Large intestine (tissue), 3 donors: ENCODE results near the gene APPL1. TPM values are rescaled to one million over a fixed set of nuclear protein-coding genes. Genes with fewer than 3 reads are reported as not detected.
"Not testable (repeated sequence)": the region's sequence is repeated elsewhere in the genome, so short reads cannot be mapped to it uniquely, and the experiment has no call there.

ENCODE experiments used
- DNase-seq, 2 donors: peaks; one replicate each; pipeline versions ENCODE4 v3.0.0 to v3.0.0-alpha.2; 2013
- H3K27ac ChIP-seq: one replicate; pipeline ENCODE4 v1.5.1; 2013; ENCODE audit warnings: low read length
- H3K27me3 ChIP-seq: 2 replicates; pipeline ENCODE4 v1.6.1; 2013; ENCODE audit warnings: low read length; ENCODE audit not compliant: control insufficient read depth, insufficient read depth
- H3K36me3 ChIP-seq: 2 replicates; pipeline ENCODE4 v1.6.1; 2013; ENCODE audit warnings: low read length; ENCODE audit not compliant: control insufficient read depth, insufficient read depth
- H3K4me1 ChIP-seq: one replicate; pipeline ENCODE4 v1.6.1; 2013; ENCODE audit warnings: low read length; ENCODE audit not compliant: control insufficient read depth, insufficient read depth
- H3K4me3 ChIP-seq: one replicate; pipeline ENCODE4 v1.5.1; 2013; ENCODE audit warnings: low read length
- H3K9me3 ChIP-seq: one replicate; pipeline ENCODE4 v1.6.1; 2013; ENCODE audit warnings: mild to moderate bottlenecking, low read depth, low read length, moderate library complexity; ENCODE audit not compliant: control insufficient read depth
- WGBS: methylation state at CpG from one replicate; pipeline ENCODE4 v1.1.5; 2013; ENCODE audit warnings: low lambda C conversion rate; ENCODE audit not compliant: insufficient coverage; 5-methylcytosine and 5-hydroxymethylcytosine counted together
- polyA plus RNA-seq: library from polyadenylated mRNA; unstranded; fragments of 120-200 nt; gene quantifications from one replicate; pipeline ENCODE4 v1.2.1, GENCODE V29; 2013

APPL1 gene
- polyA plus RNA-seq, 1 donor, result 31.7 TPM

DNA sequence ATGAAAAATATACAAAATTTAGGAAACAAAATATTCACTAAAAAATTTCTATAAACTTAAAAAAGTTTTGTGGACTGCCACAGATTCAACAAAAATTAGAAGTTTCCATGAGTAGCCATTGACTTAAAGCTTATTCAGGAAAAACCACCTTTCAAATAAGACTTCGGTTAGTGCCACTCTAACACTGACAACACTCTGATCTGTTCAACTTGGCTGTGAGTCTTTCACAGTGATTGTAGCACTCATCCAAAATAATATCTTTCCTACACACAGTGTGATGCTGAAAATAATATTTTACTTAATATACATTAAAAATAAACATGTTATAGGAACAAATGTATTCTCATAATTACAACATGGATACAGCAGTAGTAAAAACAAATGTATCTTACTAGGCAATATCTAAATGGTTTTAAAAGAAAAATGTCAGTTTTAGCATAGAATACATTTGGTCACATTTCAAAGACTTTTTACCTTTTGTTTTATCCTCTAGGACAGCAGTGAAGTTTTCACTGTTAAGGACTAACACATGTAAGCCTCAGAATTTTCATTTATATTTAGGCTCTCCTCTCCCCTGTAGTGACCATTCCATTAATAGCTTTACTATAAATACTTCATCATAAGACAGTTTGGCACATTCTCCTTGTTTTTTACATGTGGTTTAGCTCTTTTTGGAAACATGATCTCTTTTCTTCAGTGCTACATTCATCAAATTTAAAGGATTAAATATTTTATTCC lies 64.8 kb downstream of the APPL1 start, which contains the start of gene ASB14:
ASB14 (minus strand) TSS at position 527 of the 738 bp plus-strand sequence. CDS start 652 bp downstream, outside the sequence.
- no CpG with 5 or more reads among the region's 1 CpG for WGBS
- no peaks in the 10 kb centered on the region for H3K36me3 ChIP-seq
- no peak within 1 kb of the TSS for H3K4me3 ChIP-seq
- H3K9me3 ChIP-seq, result no peaks in the 10 kb centered on the region
- no peak for DNase-seq
- H3K27ac ChIP-seq, result no peak within 1 kb of the TSS
- no peaks in the 10 kb centered on the region for H3K27me3 ChIP-seq
- H3K4me1 ChIP-seq, result no peaks in the 10 kb centered on the region

- WGBS, result no CpG with 5 or more reads among the region's 4 CpGs
- Histone ChIP-seq H3K9me3 (no peaks in the 10 kb centered on the region), H3K27me3 (no peaks in the 10 kb centered on the region), H3K36me3 (no peaks in the 10 kb centered on the region), H3K27ac (no peak overlapping the region), H3K4me1 (no peaks in the 10 kb centered on the region), H3K4me3 (no peak overlapping the region)
- DNase-seq, result no peak
These were observed 65.5 kb downstream of the APPL1 start for GRCh38 chr3:57292897-57293526.

- WGBS, result no CpG with 5 or more reads among the region's 1 CpG
- Histone ChIP-seq H3K9me3 (no peaks in the 10 kb centered on the region), H3K4me1 (no peaks in the 10 kb centered on the region), H3K27ac (no peak overlapping the region), H3K4me3 (no peak overlapping the region), H3K36me3 (no peaks in the 10 kb centered on the region), H3K27me3 (no peaks in the 10 kb centered on the region)
- DNase-seq, result no peak
These were observed 70.5 kb downstream of the APPL1 start for GRCh38 chr3:57298041-57298440.

GRCh38 chr3:57303520-57303919 lies 76.0 kb downstream of the APPL1 start:
- WGBS, result no CpG with 5 or more reads among the region's 7 CpGs
- H3K4me1 ChIP-seq, H3K4me3 ChIP-seq, H3K9me3 ChIP-seq, H3K36me3 ChIP-seq, H3K27ac ChIP-seq, DNase-seq, H3K27me3 ChIP-seq: not testable (repeated sequence)

DNA sequence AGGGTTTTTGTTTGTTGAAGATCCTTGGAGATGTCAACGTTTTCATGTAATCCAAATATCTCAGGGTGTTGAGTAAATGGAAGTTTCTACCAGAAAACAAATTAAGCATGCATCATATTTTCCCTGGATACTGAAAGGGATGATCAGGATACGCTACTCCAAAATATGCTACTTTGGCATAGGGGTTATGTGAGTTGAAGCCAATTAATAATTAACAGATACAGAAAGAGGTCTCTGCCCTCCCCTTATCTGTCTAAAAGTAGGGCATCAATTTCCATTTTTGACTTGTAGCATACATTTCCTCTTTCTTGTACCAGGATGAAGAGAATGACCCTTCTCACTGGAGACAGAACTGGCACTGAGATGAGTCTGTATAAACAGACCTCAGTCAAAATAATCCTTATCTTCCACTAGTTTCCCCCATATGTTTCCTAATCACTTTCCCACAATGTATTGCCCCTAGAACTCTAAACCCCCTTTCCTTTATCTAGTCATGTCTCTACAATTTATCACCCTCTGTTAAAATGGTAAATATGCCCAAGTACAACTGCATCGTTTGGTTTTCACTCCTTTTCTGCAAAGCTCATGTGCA lies 82.3 kb downstream of the APPL1 start:
- no CpG with 5 or more reads among the region's 3 CpGs for WGBS

DNA sequence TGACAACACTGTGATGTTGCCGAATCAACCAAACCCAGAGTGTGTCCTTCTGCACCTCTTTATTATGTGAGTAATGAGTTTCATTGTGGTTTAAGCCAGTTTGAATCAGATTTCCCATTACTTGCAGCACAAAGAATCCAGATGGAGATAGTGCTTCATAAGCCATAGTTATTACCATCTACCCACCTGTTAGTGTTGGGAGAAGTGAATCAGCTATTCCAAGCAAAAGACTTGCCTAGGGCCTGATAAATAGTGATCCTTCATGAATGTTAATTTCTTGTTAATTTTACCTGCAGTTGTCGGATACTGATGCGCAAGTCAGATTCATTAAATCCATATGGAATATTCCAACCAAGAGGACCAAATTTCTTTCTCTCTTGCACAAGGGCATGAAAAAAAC lies 86.7 kb downstream of the APPL1 start:
- no peak overlapping the region for H3K27ac ChIP-seq
- no peaks in the 10 kb centered on the region for H3K4me1 ChIP-seq
- H3K36me3 ChIP-seq, result no peaks in the 10 kb centered on the region
- no peaks in the 10 kb centered on the region for H3K9me3 ChIP-seq
- H3K27me3 ChIP-seq, result no peaks in the 10 kb centered on the region
- 90% methylated on average over 2 of the region's 3 CpGs for WGBS
- no peak overlapping the region for H3K4me3 ChIP-seq
- DNase-seq, result no peak

More for the DNA sequence above, 82.3 kb downstream of the APPL1 start:
- no peaks in the 10 kb centered on the region for H3K4me1 ChIP-seq
- H3K9me3 ChIP-seq, result no peaks in the 10 kb centered on the region
- H3K27me3 ChIP-seq, result no peaks in the 10 kb centered on the region
- no peak for DNase-seq
- no peaks in the 10 kb centered on the region for H3K36me3 ChIP-seq
- no peak overlapping the region for H3K4me3 ChIP-seq
- no peak overlapping the region for H3K27ac ChIP-seq

Other genes with a start within 250 kb of the APPL1 start
- gene SPATA12, start 167.1 kb upstream of the APPL1 start, polyA plus RNA-seq, result not detected
- 5.0 TPM for gene IL17RD, start 62.4 kb upstream of the APPL1 start, polyA plus RNA-seq
- 1.5 TPM for gene HESX1, start 27.8 kb upstream of the APPL1 start, polyA plus RNA-seq
- gene ASB14, start 65.0 kb downstream of the APPL1 start, polyA plus RNA-seq, result 0.78 TPM